Ishikawa (cell line): ENCODE measurements around the gene LMAN2.

Source experiments
- CEBPB ChIP-seq: IDR thresholded peaks from 2 replicates; pipeline ENCODE4 v1.6.1; 2012
- CREB1 ChIP-seq: IDR thresholded peaks from 2 replicates; pipeline ENCODE4 v1.6.1; 2012; ENCODE audit warnings: low read depth
- EGR1 ChIP-seq: IDR thresholded peaks from 2 replicates; pipeline ENCODE4 v1.6.1; 2012
- EP300 ChIP-seq: IDR thresholded peaks from 2 replicates; pipeline ENCODE4 v1.6.1; 2012; ENCODE audit warnings: borderline replicate concordance
- FOXM1 ChIP-seq: IDR thresholded peaks from 2 replicates; pipeline ENCODE4 v1.6.1; 2012; ENCODE audit warnings: low read depth, borderline replicate concordance
- MAX ChIP-seq: IDR thresholded peaks from 2 replicates; pipeline ENCODE4 v1.6.1; 2012
- NFIC ChIP-seq: IDR thresholded peaks from 2 replicates; pipeline ENCODE4 v1.6.1; 2012
- RAD21 ChIP-seq: IDR thresholded peaks from 2 replicates; pipeline ENCODE4 v1.6.1; 2012; ENCODE audit warnings: low read depth
- REST ChIP-seq: IDR thresholded peaks from 2 replicates; pipeline ENCODE4 v1.6.1; 2012; ENCODE audit warnings: low read depth, mild to moderate bottlenecking
- TAF1 ChIP-seq: IDR thresholded peaks from 2 replicates; pipeline ENCODE4 v1.6.1; 2012; ENCODE audit warnings: low read depth, mild to moderate bottlenecking
- TCF12 ChIP-seq: IDR thresholded peaks from 2 replicates; pipeline ENCODE4 v1.6.1; 2012; ENCODE audit warnings: low read depth
- TEAD4 ChIP-seq: IDR thresholded peaks from 2 replicates; pipeline ENCODE4 v1.6.1; 2012
- USF1 ChIP-seq: IDR thresholded peaks from 2 replicates; pipeline ENCODE4 v1.6.1; 2012
- YY1 ChIP-seq: IDR thresholded peaks from 2 replicates; pipeline ENCODE4 v1.6.1; 2012; ENCODE audit warnings: low read depth
- ZBTB7A ChIP-seq: IDR thresholded peaks from 2 replicates; pipeline ENCODE4 v1.6.1; 2012; ENCODE audit warnings: low read depth

LMAN2 gene

GRCh38 chr5:177357146-177357458, 5.6 kb upstream of the LMAN2 start:
- no peak for TF ChIP-seq FOXM1
- TF ChIP-seq RAD21, result no peak
- TF ChIP-seq NFIC, result no peak
- TF ChIP-seq CEBPB, result no peak

- TF ChIP-seq RAD21, result no peak
- no peak for TF ChIP-seq TCF12
- no peak for TF ChIP-seq MAX
- TF ChIP-seq TAF1, result no peak
- TF ChIP-seq EP300, result no peak
- no peak for TF ChIP-seq REST
- no peak for TF ChIP-seq YY1
- TF ChIP-seq NFIC, result no peak
- TF ChIP-seq FOXM1, result no peak
- TF ChIP-seq USF1, result no peak
- no peak for TF ChIP-seq EGR1
- no peak for TF ChIP-seq CEBPB
- no peak for TF ChIP-seq CREB1
- no peak for TF ChIP-seq ZBTB7A
These were observed 5.3 kb upstream of the LMAN2 start for GRCh38 chr5:177356746-177357145.

GRCh38 chr5:177355868-177356168, 4.3 kb upstream of the LMAN2 start:
- TF ChIP-seq RAD21 (no peak), USF1 (peak; percentile 79), NFIC (no peak), REST (no peak), MAX (peak; percentile 28; the same call in 1 of the 2 replicates), CREB1 (no peak)

GRCh38 chr5:177355162-177355867, 3.8 kb upstream of the LMAN2 start:
- TF ChIP-seq CREB1 (no peak), ZBTB7A (no peak), FOXM1 (no peak)

- TF ChIP-seq YY1 (no peak), EP300 (no peak), NFIC (no peak), TCF12 (no peak), MAX (no peak), TAF1 (no peak), TEAD4 (no peak), REST (no peak), EGR1 (no peak), CEBPB (no peak), USF1 (no peak), ZBTB7A (no peak), RAD21 (no peak), FOXM1 (no peak), CREB1 (no peak)
These were observed 3.2 kb upstream of the LMAN2 start for GRCh38 chr5:177354711-177355110.
